ENCODE results near the gene MLLT10.

DNA sequence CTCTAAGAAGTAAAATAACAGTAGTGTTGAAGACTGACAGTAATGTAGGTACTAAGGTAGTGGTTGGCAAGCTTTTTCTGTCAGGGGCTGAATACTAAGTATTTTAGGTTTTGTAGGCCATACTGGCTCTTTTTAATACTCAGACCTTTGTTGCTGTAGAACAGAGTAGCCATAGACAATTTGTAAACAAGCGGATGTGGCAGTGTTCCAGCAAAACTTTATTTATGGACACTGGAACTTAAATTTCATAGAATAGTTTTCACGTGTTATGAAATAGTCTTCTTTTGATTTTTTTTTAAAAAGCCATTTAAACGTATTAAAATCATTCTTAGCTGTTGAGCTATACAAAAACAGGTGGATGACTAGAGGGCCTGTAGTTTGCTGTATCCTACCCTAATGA is 121.2 kb downstream of the MLLT10 start:
- TF ChIP-seq GATA2 (IDR thresholded peaks at IDR 0.05; ENCODE audit: low read depth, low read length) (no peak), GATA3 (IDR thresholded peaks at IDR 0.05; ENCODE audit: low read depth, low read length) (no peak)

All from SH-SY5Y (cell line).